Osteoblast (primary cell): Measurements from ENCODE around the gene GARIN6. TPM values are rescaled to one million over a fixed set of nuclear protein-coding genes. Genes with fewer than 3 reads are reported as not detected.

Source experiments
- DNase-seq: peaks from one replicate; pipeline ENCODE4 v3.0.0; 2011; ENCODE audit warnings: low spot score, mixed read lengths; ENCODE audit not compliant: insufficient read length; ENCODE audit errors: missing footprints
- H2AFZ ChIP-seq: 2 replicates; pipeline ENCODE4 v1.6.0; 2011; ENCODE audit warnings: mild to moderate bottlenecking, low read length
- H3K27ac ChIP-seq: 2 replicates; pipeline ENCODE4 v1.5.1; 2011; ENCODE audit warnings: mild to moderate bottlenecking, low read depth, low read length, moderate library complexity
- H3K27me3 ChIP-seq: 2 replicates; pipeline ENCODE4 v1.6.0; 2012; ENCODE audit warnings: mild to moderate bottlenecking, control low read depth, inconsistent platforms, low read length, moderate library complexity; ENCODE audit not compliant: insufficient read depth
- H3K36me3 ChIP-seq: 2 replicates; pipeline ENCODE4 v1.5.1; 2011; ENCODE audit warnings: mild to moderate bottlenecking, low read length, control low read depth, moderate library complexity; ENCODE audit not compliant: insufficient read depth
- H3K4me1 ChIP-seq: 2 replicates; pipeline ENCODE4 v1.5.1; 2011; ENCODE audit warnings: mild to moderate bottlenecking, low read length, control low read depth, moderate library complexity; ENCODE audit not compliant: insufficient read depth
- H3K4me2 ChIP-seq: 2 replicates; pipeline ENCODE4 v1.6.0; 2011; ENCODE audit warnings: mild to moderate bottlenecking, low read length; ENCODE audit not compliant: insufficient read depth
- H3K4me3 ChIP-seq: fragments of 200-600 bp; sonication (generic); 3 replicates; pipeline ENCODE4 v1.5.1; 2012; ENCODE audit warnings: mild to moderate bottlenecking, low read length, inconsistent platforms; ENCODE audit not compliant: insufficient read depth
- H3K79me2 ChIP-seq: 2 replicates; pipeline ENCODE4 v1.6.0; 2012; ENCODE audit warnings: mild to moderate bottlenecking, low read length, control low read depth, inconsistent platforms; ENCODE audit not compliant: insufficient read depth
- H3K9me3 ChIP-seq: 2 replicates; pipeline ENCODE4 v1.5.1; 2011; ENCODE audit warnings: low read depth, low read length, control low read depth
- H4K20me1 ChIP-seq: 2 replicates; pipeline ENCODE4 v1.6.0; 2012; ENCODE audit warnings: mild to moderate bottlenecking, low read length, control low read depth; ENCODE audit not compliant: insufficient read depth
- CTCF ChIP-seq: IDR thresholded peaks from 2 replicates; pipeline ENCODE4 v1.5.1; 2011; ENCODE audit warnings: mild to moderate bottlenecking, low read depth, low read length, moderate library complexity; ENCODE audit errors: extremely low read depth
- total RNA-seq: library from RNA; depleted of rRNA; stranded (reverse); fragments of >200 nt; gene quantifications from 2 replicates; pipeline ENCODE4 v1.2.3, GENCODE V29; 2012

Gene GARIN6
- total RNA-seq, 1 donor, result not detected

- H3K36me3 ChIP-seq, result no peaks in the 10 kb centered on the region
- H3K79me2 ChIP-seq, result no peaks in the 10 kb centered on the region
- no peak for DNase-seq
- no peak overlapping the region for H3K4me3 ChIP-seq
- H3K4me1 ChIP-seq, result no peaks in the 10 kb centered on the region
- TF ChIP-seq CTCF, result no peak
- H4K20me1 ChIP-seq, result no peaks in the 10 kb centered on the region
- H3K27me3 ChIP-seq, result no peaks in the 10 kb centered on the region
- H3K27ac ChIP-seq, result no peak overlapping the region
- peaks cover 2% of the 10 kb centered on the region for H3K9me3 ChIP-seq
- no peak overlapping the region for H3K4me2 ChIP-seq
- no peak overlapping the region for H2AFZ ChIP-seq
These were observed 38.6 kb downstream of the GARIN6 start for GRCh38 chr12:99686142-99686541.

GRCh38 chr12:99695050-99695449, 47.5 kb downstream of the GARIN6 start:
- H3K27ac ChIP-seq, result no peak overlapping the region
- H3K4me1 ChIP-seq, result no peaks in the 10 kb centered on the region
- H4K20me1 ChIP-seq, result no peaks in the 10 kb centered on the region
- no peak for TF ChIP-seq CTCF
- no peaks in the 10 kb centered on the region for H3K79me2 ChIP-seq
- H3K36me3 ChIP-seq, result no peaks in the 10 kb centered on the region
- DNase-seq, result no peak
- no peak overlapping the region for H2AFZ ChIP-seq
- no peaks in the 10 kb centered on the region for H3K27me3 ChIP-seq
- H3K4me3 ChIP-seq, result no peak overlapping the region
- no peaks in the 10 kb centered on the region for H3K9me3 ChIP-seq
- no peak overlapping the region for H3K4me2 ChIP-seq
